HG03439 (cell line): Measurements from ENCODE around the gene STXBP6.

Experiments
- ATAC-seq: cut with Tn5 transposase; IDR thresholded peaks from one replicate; pipeline ENCODE4 v1.9.1; 2021; ENCODE audit warnings: mild to moderate bottlenecking, moderate library complexity; ENCODE audit not compliant: unreplicated experiment

The STXBP6 gene

DNA sequence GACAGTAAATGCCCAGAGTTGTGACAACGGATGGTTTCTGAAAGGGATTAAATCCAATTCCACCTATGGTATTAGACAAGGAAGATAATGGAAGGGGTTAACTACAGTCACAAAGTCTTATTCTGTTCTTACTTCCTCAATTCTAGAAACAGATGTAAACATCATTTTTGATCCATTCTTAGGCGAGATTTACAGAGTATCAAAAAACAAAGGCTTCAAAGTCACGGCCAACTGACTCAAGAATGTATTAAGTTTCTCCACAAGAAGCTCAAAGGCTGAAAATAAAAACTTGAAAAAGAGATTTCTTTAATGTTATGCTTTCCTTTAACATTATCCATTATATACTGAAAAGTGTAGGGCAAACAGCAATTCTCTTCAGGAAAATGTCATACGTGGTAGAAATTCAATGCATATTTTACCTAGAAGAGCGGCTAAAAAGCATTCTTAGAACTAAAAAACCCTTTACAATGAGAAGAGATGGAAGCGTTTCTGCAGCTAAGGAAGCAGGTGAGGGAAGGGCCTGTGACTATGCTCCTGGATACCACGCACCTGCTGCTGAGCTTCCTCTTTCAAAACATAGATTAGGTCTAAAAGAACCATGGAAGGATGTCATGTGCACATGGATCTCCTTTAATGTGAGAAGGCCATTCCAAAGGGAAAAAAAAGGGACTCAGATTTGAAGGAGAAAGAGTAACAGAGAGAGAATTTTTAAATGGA, 185.8 kb downstream of the STXBP6 start:
- no peak for ATAC-seq

DNA sequence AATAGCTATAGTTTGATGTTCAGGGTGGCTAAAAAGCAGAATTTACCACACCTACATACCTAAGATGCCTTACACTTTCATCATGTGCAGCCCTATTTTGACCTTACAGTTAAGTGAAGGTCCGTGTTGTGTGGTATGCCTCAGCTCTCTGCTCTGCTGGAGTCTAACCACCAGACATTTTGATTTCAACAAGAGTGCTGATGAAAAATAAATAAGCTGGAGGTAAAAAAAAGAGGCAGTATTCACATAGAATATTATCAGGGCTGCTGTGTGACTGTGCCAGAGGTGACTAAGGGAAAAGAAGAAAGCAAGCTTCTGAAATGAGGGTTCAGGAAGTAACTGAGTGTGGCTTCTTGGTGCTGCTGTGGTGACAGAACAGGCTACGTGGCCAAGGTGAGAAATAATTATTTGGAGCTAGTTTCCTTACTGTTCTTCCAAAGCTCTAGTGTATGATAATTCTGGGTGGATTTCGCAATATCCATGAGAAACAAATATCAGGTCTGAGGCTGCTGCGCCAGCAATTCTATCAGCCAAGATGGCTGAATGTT, 188.8 kb downstream of the STXBP6 start:
- ATAC-seq, result no peak

DNA sequence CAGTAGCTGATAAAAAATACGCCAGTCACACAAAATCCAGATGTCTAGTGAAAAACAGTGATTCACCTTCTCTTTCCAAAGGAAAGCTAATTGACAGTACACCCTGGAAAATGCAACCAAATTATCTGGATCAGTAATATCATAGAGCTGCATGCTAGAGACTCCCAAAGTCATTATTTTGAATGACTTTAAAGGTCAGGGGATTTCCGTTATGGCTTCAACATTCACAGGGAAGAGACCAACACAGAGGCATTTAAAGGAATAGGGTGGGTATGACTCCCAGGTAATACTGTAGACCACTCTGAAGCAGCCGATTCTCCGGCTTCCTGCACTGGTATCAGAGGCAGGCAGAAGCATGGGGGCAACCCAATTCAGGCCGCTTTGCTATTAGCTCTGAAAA, 190.4 kb downstream of the STXBP6 start:
- ATAC-seq, result no peak

GRCh38 chr14:24858684-24859083, 191.3 kb downstream of the STXBP6 start:
- no peak for ATAC-seq

DNA sequence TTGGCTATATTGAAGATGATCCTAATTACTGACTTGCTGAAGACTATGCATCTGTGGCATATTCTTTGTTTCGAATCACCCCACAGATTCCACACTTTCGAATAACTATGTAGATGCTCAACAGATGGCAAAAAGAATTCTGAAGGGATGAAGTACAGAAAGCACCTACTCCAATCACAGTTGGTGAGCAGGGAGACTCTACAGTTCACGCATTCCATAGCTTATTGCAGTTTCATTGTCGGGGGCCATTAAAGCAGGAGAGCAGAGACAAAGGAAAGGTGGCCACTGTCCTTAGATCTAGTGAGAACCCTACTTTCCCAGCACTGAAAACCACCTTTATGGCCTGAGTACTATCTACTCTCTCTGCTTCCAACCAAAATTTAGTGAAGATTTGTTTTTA, 191.9 kb downstream of the STXBP6 start:
- ATAC-seq, result no peak

DNA sequence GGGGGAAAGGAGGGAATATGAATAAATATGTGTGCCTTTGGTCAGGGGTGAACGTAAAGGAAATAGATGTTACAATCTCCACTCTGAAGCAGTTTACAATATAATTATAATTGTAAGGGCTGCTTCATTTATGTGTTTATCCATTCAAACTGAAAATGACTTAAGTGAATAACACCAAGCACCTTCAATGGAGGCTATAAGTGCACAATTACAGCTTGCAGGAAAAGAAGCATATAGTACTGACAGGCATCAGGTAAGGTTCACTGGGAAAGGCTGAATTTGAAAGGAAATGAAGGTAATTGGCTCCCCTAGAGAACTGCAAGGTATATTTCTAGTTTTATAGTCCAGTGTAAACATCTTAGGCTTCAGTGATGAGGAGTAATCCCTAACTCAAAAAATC, 192.7 kb downstream of the STXBP6 start:
- no peak for ATAC-seq

DNA sequence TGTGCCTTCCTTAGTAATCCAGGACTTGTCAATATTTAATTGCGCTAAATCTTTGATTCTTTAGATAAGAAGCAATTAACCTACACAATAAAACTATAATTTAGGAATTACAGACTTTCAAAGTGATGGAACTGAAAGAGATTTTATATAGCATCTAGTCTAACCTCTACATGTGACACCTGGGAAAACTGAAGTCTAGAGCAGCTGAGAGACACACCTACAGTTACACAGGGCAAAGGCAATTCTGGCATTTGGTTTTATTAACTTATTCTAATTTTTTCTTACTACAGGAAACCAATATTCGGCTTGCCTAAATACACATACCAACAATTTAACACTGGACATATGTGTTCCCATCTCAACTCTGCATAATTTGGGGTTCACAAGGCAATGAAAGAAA, 196.5 kb downstream of the STXBP6 start:
- no peak for ATAC-seq

DNA sequence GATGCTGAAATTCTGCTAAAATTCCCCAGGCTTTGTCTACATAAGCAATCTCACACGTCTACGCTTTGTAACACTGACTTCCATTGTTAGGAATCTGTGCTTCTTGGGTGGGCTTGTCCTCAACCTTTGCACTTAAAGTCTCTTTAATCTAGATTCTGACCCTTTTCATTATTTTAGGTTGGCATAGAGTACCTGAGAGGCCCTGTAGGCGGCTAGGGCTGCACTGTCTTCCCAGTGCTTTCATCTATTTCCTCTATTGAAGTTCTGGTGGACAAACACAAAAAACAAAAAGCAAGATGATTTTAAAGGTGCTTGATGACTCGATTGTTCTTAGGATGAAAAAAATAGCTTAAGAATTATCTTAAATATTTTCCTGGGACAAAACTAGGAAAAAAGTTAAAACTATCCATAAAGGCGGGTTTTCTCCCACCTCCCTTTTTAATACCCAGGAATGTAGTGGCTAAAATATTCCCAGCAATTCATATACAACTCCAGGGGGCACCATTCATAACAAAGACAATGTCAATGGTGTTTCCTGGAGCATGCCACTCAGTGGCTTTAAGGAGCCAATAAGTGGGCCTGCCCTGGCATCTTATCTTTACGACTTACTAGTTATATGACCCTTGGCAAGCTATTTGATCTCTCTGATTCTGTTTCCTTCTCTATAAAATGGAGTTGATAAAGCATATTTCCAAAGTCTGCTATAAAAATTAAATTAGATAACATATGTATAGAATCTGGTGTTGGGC, 197.5 kb downstream of the STXBP6 start:
- no peak for ATAC-seq

GRCh38 chr14:24851837-24852236, 198.1 kb downstream of the STXBP6 start:
- ATAC-seq, result no peak

DNA sequence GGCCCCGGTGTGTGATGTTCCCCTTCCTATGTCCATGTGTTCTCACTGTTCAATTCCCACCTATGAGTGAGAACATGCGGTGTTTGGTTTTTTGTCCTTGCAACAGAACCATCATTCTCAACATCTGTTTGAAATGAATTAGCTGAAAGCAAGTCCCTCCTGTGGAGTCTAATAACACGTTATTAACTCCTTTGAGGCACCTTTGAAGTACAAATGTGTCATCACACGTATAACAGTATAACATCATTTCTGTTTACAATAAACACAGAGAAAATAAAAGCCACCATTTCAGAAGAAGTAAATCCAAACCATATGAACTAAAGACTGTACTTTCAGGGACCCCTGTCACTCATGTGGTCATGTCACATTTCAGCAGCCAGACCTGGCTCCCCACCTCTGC, 198.5 kb downstream of the STXBP6 start:
- no peak for ATAC-seq

DNA sequence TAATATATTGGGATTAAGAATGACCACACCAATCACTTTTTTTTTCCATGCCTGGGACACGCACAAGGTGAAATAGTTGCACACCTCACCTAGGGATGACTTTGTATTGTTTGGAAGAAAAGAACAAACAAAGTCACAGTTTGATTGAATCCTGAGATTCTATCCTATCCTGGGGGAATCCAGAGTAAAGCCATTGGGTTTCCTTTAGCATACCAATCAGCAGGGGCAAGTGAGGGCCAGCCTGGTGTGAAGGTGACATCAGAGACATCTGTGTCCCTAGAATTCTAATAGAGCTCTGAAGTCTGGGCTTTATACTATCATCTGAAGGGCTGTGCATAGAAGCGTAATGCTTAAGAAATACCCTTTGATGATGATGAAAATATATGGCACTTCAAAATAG, 199.9 kb downstream of the STXBP6 start:
- no peak for ATAC-seq

DNA sequence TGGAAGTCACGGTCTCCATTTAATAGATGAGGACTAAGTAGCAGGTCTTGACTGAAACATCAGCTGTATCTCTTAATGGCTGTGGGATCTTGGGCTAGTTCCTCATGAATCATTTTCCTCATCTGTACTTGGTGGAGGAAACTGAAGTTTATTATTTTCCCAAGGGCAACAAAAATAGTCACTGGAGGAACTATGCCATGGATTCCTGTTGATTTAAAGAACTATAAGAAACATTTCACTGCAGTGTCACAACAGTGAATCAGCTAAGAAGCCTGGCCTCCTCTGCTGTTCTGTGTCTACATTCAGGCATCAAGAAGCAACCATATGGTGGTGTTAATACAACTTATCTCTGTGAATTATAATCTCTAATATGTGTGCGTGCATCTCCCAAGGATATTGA, 200.5 kb downstream of the STXBP6 start:
- no peak for ATAC-seq

DNA sequence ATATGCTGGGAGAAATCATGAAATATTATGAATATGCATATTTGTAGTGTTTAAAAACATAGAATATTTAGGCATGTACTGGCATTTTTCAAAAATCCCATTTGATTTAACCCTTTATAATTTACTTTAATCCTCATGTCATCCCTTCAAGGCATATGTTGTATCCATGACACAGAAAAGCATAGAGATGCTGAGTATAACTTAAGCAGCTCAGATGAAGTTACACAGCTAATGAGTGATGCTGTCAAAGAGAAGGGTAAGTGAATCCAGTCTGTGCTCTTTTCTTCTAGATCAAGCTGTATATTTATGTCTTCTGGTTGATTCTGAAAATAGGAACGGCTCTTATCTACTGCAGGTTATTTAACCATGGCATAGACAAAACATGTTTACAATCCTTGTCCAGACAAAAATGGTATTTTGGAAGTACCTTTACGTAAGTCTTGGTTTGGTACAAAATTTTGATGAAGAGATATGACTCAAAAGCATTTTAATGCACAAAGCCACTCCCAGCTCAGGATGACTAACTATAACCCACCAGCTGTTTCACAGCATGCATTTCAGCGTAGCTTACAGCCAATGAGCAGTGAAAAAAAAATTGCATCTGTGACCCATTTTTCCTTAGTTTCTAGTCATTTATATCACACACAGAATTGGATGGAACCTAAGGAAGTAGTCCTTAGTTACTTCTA, 201.7 kb downstream of the STXBP6 start:
- ATAC-seq, result no peak

DNA sequence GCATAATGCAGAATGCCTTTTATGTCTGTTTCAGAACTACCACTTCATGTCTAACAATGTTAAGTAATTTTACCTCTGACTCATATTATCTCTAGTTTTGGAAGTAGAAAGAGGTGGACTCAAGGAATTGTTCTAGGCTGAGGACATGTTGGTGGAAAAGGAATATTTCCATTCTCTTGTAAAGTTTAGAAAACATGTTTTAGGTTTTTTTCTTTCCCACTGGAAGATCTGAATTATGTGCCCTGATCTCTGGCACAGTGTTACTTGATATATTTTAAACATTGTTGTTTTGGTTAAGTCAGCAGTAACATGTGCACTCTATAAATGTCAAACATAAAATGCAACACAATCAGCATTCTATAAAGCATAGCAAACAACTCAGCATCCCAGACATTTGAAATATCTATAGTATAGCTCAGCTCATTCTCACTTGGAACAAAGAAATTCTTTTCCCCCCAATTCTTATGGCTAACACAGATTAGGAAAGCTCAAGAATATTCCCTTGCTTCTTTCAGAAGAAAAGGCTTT, 202.3 kb downstream of the STXBP6 start:
- ATAC-seq, result no peak

DNA sequence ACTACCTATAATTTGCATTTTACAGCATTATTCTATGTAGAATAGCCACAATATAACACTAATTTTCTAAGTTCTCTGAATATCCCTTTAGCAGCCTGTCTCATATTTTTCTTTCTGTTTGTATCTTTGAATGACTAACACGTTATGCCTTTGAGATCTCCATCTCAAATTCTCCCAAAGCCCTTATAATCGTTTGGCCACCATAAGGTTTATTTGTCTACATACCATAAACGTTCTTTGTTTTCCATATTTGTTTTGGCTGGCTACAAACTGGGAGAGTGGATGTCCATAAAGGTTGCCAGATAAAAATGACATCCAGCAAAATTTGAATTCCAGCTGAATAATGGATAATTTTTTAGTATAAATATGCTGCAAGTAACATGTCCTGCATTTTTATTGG, 203.7 kb downstream of the STXBP6 start:
- no peak for ATAC-seq

GRCh38 chr14:24845851-24846250, 204.1 kb downstream of the STXBP6 start:
- ATAC-seq, result no peak

GRCh38 chr14:24844011-24844410, 205.9 kb downstream of the STXBP6 start:
- no peak for ATAC-seq

- ATAC-seq, result no peak
Measured at GRCh38 chr14:24843494-24843893, 206.5 kb downstream of the STXBP6 start.

GRCh38 chr14:24840204-24840893, 209.6 kb downstream of the STXBP6 start:
- no peak for ATAC-seq

- ATAC-seq, result no peak
Measured at GRCh38 chr14:24839617-24840203, 210.2 kb downstream of the STXBP6 start.
